Activated T-cell treated with anti-CD3 and anti-CD28 coated beads, Interleukin-2, amount 50 U/mL, for 4 hours (primary cell): Measurements from ENCODE around the gene PNPLA6. TPM values are rescaled to one million over a fixed set of nuclear protein-coding genes. Genes with fewer than 3 reads are reported as not detected.
A peak's percentile ranks its signal among the peaks of the same experiment; 100 is the strongest.

ENCODE experiments used
- ATAC-seq, 2 donors: fragments of 200-7000 bp; cut with Tn5 transposase; one replicate each; pipeline ENCODE4 v1.10.0; 2021
- DNase-seq: peaks from one replicate; pipeline ENCODE4 v3.0.0-alpha.2; 2020
- H3K27me3 Mint-ChIP-seq: one replicate; pipeline ENCODE4 v1.8.0; 2021; ENCODE audit warnings: low read depth, mixed read lengths
- H3K36me3 Mint-ChIP-seq: one replicate; pipeline ENCODE4 v1.8.0; 2022; ENCODE audit warnings: mixed read lengths; ENCODE audit not compliant: insufficient read depth
- H3K4me1 Mint-ChIP-seq: one replicate; pipeline ENCODE4 v1.8.0; 2021; ENCODE audit warnings: low read depth, mixed read lengths
- H3K4me3 Mint-ChIP-seq: one replicate; pipeline ENCODE4 v1.8.0; 2021; ENCODE audit warnings: mild to moderate bottlenecking, moderate library complexity, mixed read lengths
- H3K9me3 Mint-ChIP-seq: one replicate; pipeline ENCODE4 v1.8.0; 2021; ENCODE audit warnings: mixed read lengths
- total RNA-seq, 3 donors: library from RNA; stranded (reverse); gene quantifications; one replicate each; pipeline ENCODE4 v1.2.1, GENCODE V29; 2021

Gene PNPLA6
- total RNA-seq, 3 donors from 2014 or later: 106 to 121 (median 107) TPM

- Mint-ChIP-seq H3K4me1 (peaks cover 11% of the 10 kb centered on the region), H3K9me3 (no peaks in the 10 kb centered on the region), H3K27me3 (peaks cover 30% of the 10 kb centered on the region), H3K4me3 (no peak overlapping the region), H3K36me3 (no peaks in the 10 kb centered on the region)
- ATAC-seq: peak; percentile 74 to 76
- DNase-seq: no peak
These were observed 28.9 kb upstream of the PNPLA6 start for GRCh38 chr19:7506385-7507328.

- DNase-seq (no peak), ATAC-seq (peak; percentile 33 to 34)
- Mint-ChIP-seq H3K4me3 (no peak overlapping the region), H3K9me3 (no peaks in the 10 kb centered on the region), H3K36me3 (no peaks in the 10 kb centered on the region), H3K27me3 (peaks cover 19% of the 10 kb centered on the region), H3K4me1 (peaks cover 11% of the 10 kb centered on the region)
These were observed 27.6 kb upstream of the PNPLA6 start for GRCh38 chr19:7507884-7508283.

GRCh38 chr19:7509625-7510024 lies 25.9 kb upstream of the PNPLA6 start:
- no peak for DNase-seq
- Mint-ChIP-seq H3K9me3 (no peaks in the 10 kb centered on the region), H3K4me3 (no peak overlapping the region), H3K36me3 (no peaks in the 10 kb centered on the region), H3K27me3 (peaks cover 17% of the 10 kb centered on the region), H3K4me1 (peaks cover 11% of the 10 kb centered on the region)
- ATAC-seq: no peak

- ATAC-seq (no peak), DNase-seq (no peak)
- H3K27me3 Mint-ChIP-seq: peaks cover 14% of the 10 kb centered on the region
- H3K9me3 Mint-ChIP-seq: no peaks in the 10 kb centered on the region
- H3K4me3 Mint-ChIP-seq: no peak overlapping the region
- H3K4me1 Mint-ChIP-seq: peaks cover 12% of the 10 kb centered on the region
- H3K36me3 Mint-ChIP-seq: no peaks in the 10 kb centered on the region
These were observed 23.1 kb upstream of the PNPLA6 start for GRCh38 chr19:7512400-7512851.

- ATAC-seq (no peak), DNase-seq (no peak)
- H3K4me1 Mint-ChIP-seq: peaks cover 14% of the 10 kb centered on the region
- no peaks in the 10 kb centered on the region for H3K36me3 Mint-ChIP-seq
- H3K4me3 Mint-ChIP-seq: peak overlapping the region; percentile 22
- peaks cover 12% of the 10 kb centered on the region for H3K27me3 Mint-ChIP-seq
- no peaks in the 10 kb centered on the region for H3K9me3 Mint-ChIP-seq
These were observed 21.5 kb upstream of the PNPLA6 start for GRCh38 chr19:7513809-7514642.

GRCh38 chr19:7515110-7515644 lies 20.3 kb upstream of the PNPLA6 start:
- no peak for DNase-seq
- peak overlapping the region; percentile 73 for H3K4me3 Mint-ChIP-seq
- no peak for ATAC-seq
- no peaks in the 10 kb centered on the region for H3K9me3 Mint-ChIP-seq
- peaks cover 12% of the 10 kb centered on the region for H3K27me3 Mint-ChIP-seq
- peaks cover 14% of the 10 kb centered on the region for H3K4me1 Mint-ChIP-seq
- no peaks in the 10 kb centered on the region for H3K36me3 Mint-ChIP-seq

- no peaks in the 10 kb centered on the region for H3K36me3 Mint-ChIP-seq
- DNase-seq: no peak
- H3K4me3 Mint-ChIP-seq: peak within 1 kb of the TSS; percentile 74
- no peaks in the 10 kb centered on the region for H3K9me3 Mint-ChIP-seq
- peaks cover 14% of the 10 kb centered on the region for H3K4me1 Mint-ChIP-seq
- peak; percentile 89 to 93 for ATAC-seq
- peaks cover 12% of the 10 kb centered on the region for H3K27me3 Mint-ChIP-seq
These were observed 19.8 kb upstream of the PNPLA6 start, which contains the start of gene ZNF358 for GRCh38 chr19:7515645-7516151. Gene ZNF358 (plus strand): TSS chr19:7516103. CDS start chr19:7519243, 3,140 bp downstream.

- Mint-ChIP-seq H3K4me3 (peak overlapping the region; percentile 74), H3K36me3 (no peaks in the 10 kb centered on the region), H3K9me3 (no peaks in the 10 kb centered on the region), H3K27me3 (peaks cover 12% of the 10 kb centered on the region), H3K4me1 (peaks cover 14% of the 10 kb centered on the region)
- no peak for ATAC-seq
- DNase-seq: no peak
These were observed 19.2 kb upstream of the PNPLA6 start for GRCh38 chr19:7516333-7516732.

GRCh38 chr19:7516878-7517277 lies 18.6 kb upstream of the PNPLA6 start:
- DNase-seq: no peak
- Mint-ChIP-seq H3K9me3 (no peaks in the 10 kb centered on the region), H3K27me3 (peaks cover 12% of the 10 kb centered on the region), H3K36me3 (no peaks in the 10 kb centered on the region), H3K4me3 (peak overlapping the region; percentile 74), H3K4me1 (peaks cover 17% of the 10 kb centered on the region)
- ATAC-seq: no peak

GRCh38 chr19:7519361-7520130 lies 16.0 kb upstream of the PNPLA6 start:
- Mint-ChIP-seq H3K27me3 (peaks cover 9% of the 10 kb centered on the region), H3K4me1 (peaks cover 28% of the 10 kb centered on the region), H3K36me3 (no peaks in the 10 kb centered on the region), H3K4me3 (no peak overlapping the region), H3K9me3 (no peaks in the 10 kb centered on the region)
- no peak for DNase-seq
- no peak for ATAC-seq

GRCh38 chr19:7520131-7521051 lies 15.1 kb upstream of the PNPLA6 start:
- H3K4me1 Mint-ChIP-seq: peaks cover 26% of the 10 kb centered on the region
- H3K4me3 Mint-ChIP-seq: no peak overlapping the region
- H3K27me3 Mint-ChIP-seq: peaks cover 7% of the 10 kb centered on the region
- H3K9me3 Mint-ChIP-seq: no peaks in the 10 kb centered on the region
- no peaks in the 10 kb centered on the region for H3K36me3 Mint-ChIP-seq
- DNase-seq: no peak
- no peak for ATAC-seq

- no peak for ATAC-seq
- no peaks in the 10 kb centered on the region for H3K9me3 Mint-ChIP-seq
- H3K36me3 Mint-ChIP-seq: no peaks in the 10 kb centered on the region
- peak overlapping the region; percentile 77 for H3K4me3 Mint-ChIP-seq
- H3K27me3 Mint-ChIP-seq: peaks cover 3% of the 10 kb centered on the region
- DNase-seq: no peak
- peaks cover 21% of the 10 kb centered on the region for H3K4me1 Mint-ChIP-seq
These were observed 13.9 kb upstream of the PNPLA6 start for GRCh38 chr19:7521551-7522071.
